H9 (cell line): ENCODE results near the gene THBS1. TPM values are rescaled to one million over a fixed set of nuclear protein-coding genes. Genes with fewer than 3 reads are reported as not detected.

Experiments used
- DNase-seq: peaks from one replicate; pipeline ENCODE4 v3.0.0-alpha.2; 2017
- H2AFZ ChIP-seq: one replicate; pipeline ENCODE4 v1.6.1; 2013; ENCODE audit warnings: mild to moderate bottlenecking, low read length, control low read depth, moderate library complexity
- H2AK5ac ChIP-seq: 2 replicates; pipeline ENCODE4 v1.6.1; 2013; ENCODE audit warnings: low read length, control low read depth, mixed read lengths; ENCODE audit not compliant: insufficient read length
- H2BK120ac ChIP-seq: one replicate; pipeline ENCODE4 v1.6.1; 2013; ENCODE audit warnings: low read depth, mild to moderate bottlenecking, low read length, control low read depth, inconsistent platforms; ENCODE audit not compliant: poor library complexity, severe bottlenecking
- H2BK12ac ChIP-seq: 2 replicates; pipeline ENCODE4 v1.6.1; 2013; ENCODE audit warnings: low read length, control low read depth, mixed read lengths, low read depth; ENCODE audit not compliant: insufficient read length
- H2BK15ac ChIP-seq: 2 replicates; pipeline ENCODE4 v1.6.1; 2013; ENCODE audit warnings: low read depth, low read length, control low read depth
- H2BK20ac ChIP-seq: one replicate; pipeline ENCODE4 v1.6.1; 2013; ENCODE audit warnings: low read depth, mild to moderate bottlenecking, low read length, control low read depth, inconsistent platforms; ENCODE audit not compliant: poor library complexity, severe bottlenecking
- H2BK5ac ChIP-seq: 2 replicates; pipeline ENCODE4 v1.6.1; 2013; ENCODE audit warnings: low read length, control low read depth, mixed read lengths; ENCODE audit not compliant: insufficient read length
- H3K14ac ChIP-seq: 2 replicates; pipeline ENCODE4 v1.6.1; 2013; ENCODE audit warnings: low read length, control low read depth; ENCODE audit not compliant: insufficient read depth
- H3K18ac ChIP-seq: 2 replicates; pipeline ENCODE4 v1.6.1; 2013; ENCODE audit warnings: low read depth, mild to moderate bottlenecking, mixed read lengths, low read length, control low read depth; ENCODE audit not compliant: insufficient read length
- H3K23ac ChIP-seq: 2 replicates; pipeline ENCODE4 v1.6.1; 2013; ENCODE audit warnings: low read length, control low read depth, mixed read lengths, low read depth; ENCODE audit not compliant: insufficient read length
- H3K23me2 ChIP-seq: 2 replicates; pipeline ENCODE4 v1.6.1; 2013; ENCODE audit warnings: low read depth, mild to moderate bottlenecking, mixed read lengths, low read length, control low read depth; ENCODE audit not compliant: insufficient read length, poor library complexity, severe bottlenecking
- H3K27ac ChIP-seq: 2 replicates; pipeline ENCODE4 v1.5.1; 2013; ENCODE audit warnings: low read length, control low read depth, mixed read lengths, low read depth; ENCODE audit not compliant: insufficient read length
- H3K27me3 ChIP-seq: 2 replicates; pipeline ENCODE4 v1.6.1; 2013; ENCODE audit warnings: low read length, control low read depth, inconsistent platforms; ENCODE audit not compliant: insufficient read depth
- H3K4ac ChIP-seq: 2 replicates; pipeline ENCODE4 v1.6.1; 2013; ENCODE audit warnings: low read depth, mild to moderate bottlenecking, control low read depth, inconsistent platforms, low read length, moderate library complexity
- H3K4me1 ChIP-seq: 2 replicates; pipeline ENCODE4 v1.6.1; 2013; ENCODE audit warnings: low read length, control low read depth, inconsistent platforms; ENCODE audit not compliant: insufficient read depth
- H3K4me2 ChIP-seq: 2 replicates; pipeline ENCODE4 v1.6.1; 2013; ENCODE audit warnings: low read length, control low read depth, mixed read lengths; ENCODE audit not compliant: insufficient read length, insufficient read depth
- H3K56ac ChIP-seq: 2 replicates; pipeline ENCODE4 v1.6.1; 2013; ENCODE audit warnings: low read depth, mild to moderate bottlenecking, mixed read lengths, low read length, control low read depth; ENCODE audit not compliant: insufficient read length
- H3K79me1 ChIP-seq: 2 replicates; pipeline ENCODE4 v1.6.1; 2013; ENCODE audit warnings: low read depth, mild to moderate bottlenecking, moderate library complexity, low read length, control low read depth, inconsistent platforms; ENCODE audit not compliant: insufficient read depth, poor library complexity, severe bottlenecking
- H3K79me2 ChIP-seq: 2 replicates; pipeline ENCODE4 v1.6.1; 2013; ENCODE audit warnings: low read length, control low read depth, inconsistent platforms; ENCODE audit not compliant: insufficient read depth
- H3K9ac ChIP-seq: 2 replicates; pipeline ENCODE4 v1.6.1; 2013; ENCODE audit warnings: low read length, control low read depth, mixed read lengths; ENCODE audit not compliant: insufficient read length; ENCODE audit errors: extremely low read depth
- H3K9me3 ChIP-seq: one replicate; pipeline ENCODE4 v1.6.1; 2013; ENCODE audit warnings: low read depth, low read length, inconsistent platforms; ENCODE audit not compliant: control insufficient read depth
- H3T11ph ChIP-seq: one replicate; pipeline ENCODE4 v1.6.1; 2013; ENCODE audit warnings: mild to moderate bottlenecking, low read length, control low read depth, inconsistent platforms
- H4K20me1 ChIP-seq: one replicate; pipeline ENCODE4 v1.6.1; 2013; ENCODE audit not compliant: control insufficient read depth, insufficient read length, insufficient read depth
- H4K5ac ChIP-seq: 2 replicates; pipeline ENCODE4 v1.6.1; 2013; ENCODE audit warnings: low read depth, mild to moderate bottlenecking, mixed read lengths, low read length, control low read depth; ENCODE audit not compliant: insufficient read length
- H4K8ac ChIP-seq: replicated peaks from 2 replicates; pipeline ENCODE4 v1.6.1; 2013; ENCODE audit warnings: low read length, control low read depth, mixed read lengths, low read depth; ENCODE audit not compliant: insufficient read length
- H4K91ac ChIP-seq: 2 replicates; pipeline ENCODE4 v1.6.1; 2013; ENCODE audit warnings: low read depth, mild to moderate bottlenecking, moderate library complexity, mixed read lengths, low read length, control low read depth; ENCODE audit not compliant: insufficient read length
- H3K27ac Mint-ChIP-seq, 3 experiments: 2 replicates in 2 of 3; 3 replicates in 1 of 3; pipeline ENCODE4 v1.8.0; 2020 to 2021; ENCODE audit warnings: mixed read lengths in 3 of 3, mild to moderate bottlenecking in 1 of 3, moderate library complexity in 1 of 3
- H3K27me3 Mint-ChIP-seq: 2 replicates; pipeline ENCODE4 v1.8.0; 2021; ENCODE audit warnings: low read depth, mild to moderate bottlenecking, moderate library complexity, mixed read lengths
- H3K36me3 Mint-ChIP-seq, 3 experiments: 2 replicates in 2 of 3; 3 replicates in 1 of 3; pipeline ENCODE4 v1.8.0; 2020 to 2021; ENCODE audit warnings: low read depth in 3 of 3, mixed read lengths in 3 of 3; ENCODE audit not compliant: insufficient read depth in 1 of 3
- H3K4me1 Mint-ChIP-seq, 2 experiments: 2 replicates each; pipeline ENCODE4 v1.8.0; 2020; ENCODE audit warnings: mixed read lengths in 2 of 2
- H3K4me3 Mint-ChIP-seq, 2 experiments: 2 replicates in 1 of 2; 3 replicates in 1 of 2; pipeline ENCODE4 v1.8.0; 2020 to 2021; ENCODE audit warnings: mild to moderate bottlenecking in 2 of 2, mixed read lengths in 2 of 2, moderate library complexity in 1 of 2
- H3K9me3 Mint-ChIP-seq, 2 experiments: 2 replicates in 1 of 2; 3 replicates in 1 of 2; pipeline ENCODE4 v1.8.0; 2020; ENCODE audit warnings: mild to moderate bottlenecking in 2 of 2, mixed read lengths in 2 of 2, moderate library complexity in 1 of 2
- WGBS: extraction: QIAGEN DNeasy Blood & Tissue Kit; methylation state at CpG from one replicate; pipeline ENCODE4 v1.1.7; 2013; ENCODE audit warnings: missing lambda C conversion rate, low lambda C conversion rate, mixed read lengths; ENCODE audit not compliant: insufficient read length; ENCODE audit errors: extremely low coverage; 5-methylcytosine and 5-hydroxymethylcytosine counted together
- total RNA-seq: library from RNA; stranded (reverse); gene quantifications from 2 replicates; pipeline ENCODE4 v1.2.1, GENCODE V29; 2021
- TF ChIP-seq, protein P1 (sequence below): fragments of 200-600 bp; sonication (generic); conservative IDR thresholded peaks from 3 replicates; pipeline ENCODE4 v1.8.0; 2021; ENCODE audit warnings: antibody characterized with exemption, mild to moderate bottlenecking

Gene THBS1
- total RNA-seq, 1 experiment from 2014 or later = 72.1 TPM

DNA sequence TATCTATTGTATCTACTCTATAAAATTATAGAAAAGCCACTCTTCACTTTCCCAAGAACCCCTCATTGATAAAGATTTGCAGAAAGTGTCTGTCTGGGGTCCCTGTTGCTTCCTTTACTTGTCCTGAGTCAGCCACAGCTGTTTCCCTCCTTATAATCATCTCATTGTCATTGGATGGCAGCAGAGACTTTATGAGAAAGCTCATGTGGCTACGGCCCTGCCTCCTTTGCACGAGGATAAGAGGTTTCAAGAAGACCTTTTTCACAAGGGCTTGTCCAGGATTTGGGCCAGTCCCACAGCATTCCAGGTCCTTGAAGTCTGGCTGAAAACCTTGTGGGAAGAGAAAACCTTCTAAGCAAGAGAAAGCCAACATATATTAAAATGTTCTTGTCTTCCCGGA is 41.9 kb upstream of the THBS1 start:
- no peak for DNase-seq
- Histone ChIP-seq H3K23ac (no peak overlapping the region), H4K5ac (no peak overlapping the region), H3K14ac (no peak overlapping the region), H3K4me1 (no peaks in the 10 kb centered on the region), H2BK120ac (no peak overlapping the region), H3T11ph (no peak overlapping the region), H3K56ac (no peak overlapping the region), H4K91ac (no peak overlapping the region), H3K23me2 (no peaks in the 10 kb centered on the region), H2AFZ (no peak overlapping the region), H3K4me2 (no peak overlapping the region), H4K8ac (no peak overlapping the region), H2BK12ac (no peak overlapping the region), H3K4ac (no peak overlapping the region), H3K18ac (no peak overlapping the region), H3K27me3 (no peaks in the 10 kb centered on the region), H2BK5ac (no peak overlapping the region), H3K9ac (no peak overlapping the region), H3K79me2 (no peaks in the 10 kb centered on the region), H2AK5ac (no peak overlapping the region), H4K20me1 (no peaks in the 10 kb centered on the region), H2BK20ac (no peak overlapping the region), H3K9me3 (no peaks in the 10 kb centered on the region), H2BK15ac (no peak overlapping the region), H3K79me1 (no peaks in the 10 kb centered on the region), H3K27ac (no peak overlapping the region)
- Mint-ChIP-seq H3K27me3 (no peaks in the 10 kb centered on the region; the same call in 1 of the 2 replicates), H3K4me3 (no peak overlapping the region), H3K27ac (no peak overlapping the region), H3K36me3 (no peaks in the 10 kb centered on the region; a peak in 1 of 7 replicates), H3K4me1 (peaks cover 7% of the 10 kb centered on the region in 2 experiments), H3K9me3 (peaks cover under 1 to 3% of the 10 kb centered on the region in 2 experiments; a peak in 2 of 5 replicates)
- no CpG with 5 or more reads among the region's 3 CpGs for WGBS
- TF ChIP-seq, protein P1, sequence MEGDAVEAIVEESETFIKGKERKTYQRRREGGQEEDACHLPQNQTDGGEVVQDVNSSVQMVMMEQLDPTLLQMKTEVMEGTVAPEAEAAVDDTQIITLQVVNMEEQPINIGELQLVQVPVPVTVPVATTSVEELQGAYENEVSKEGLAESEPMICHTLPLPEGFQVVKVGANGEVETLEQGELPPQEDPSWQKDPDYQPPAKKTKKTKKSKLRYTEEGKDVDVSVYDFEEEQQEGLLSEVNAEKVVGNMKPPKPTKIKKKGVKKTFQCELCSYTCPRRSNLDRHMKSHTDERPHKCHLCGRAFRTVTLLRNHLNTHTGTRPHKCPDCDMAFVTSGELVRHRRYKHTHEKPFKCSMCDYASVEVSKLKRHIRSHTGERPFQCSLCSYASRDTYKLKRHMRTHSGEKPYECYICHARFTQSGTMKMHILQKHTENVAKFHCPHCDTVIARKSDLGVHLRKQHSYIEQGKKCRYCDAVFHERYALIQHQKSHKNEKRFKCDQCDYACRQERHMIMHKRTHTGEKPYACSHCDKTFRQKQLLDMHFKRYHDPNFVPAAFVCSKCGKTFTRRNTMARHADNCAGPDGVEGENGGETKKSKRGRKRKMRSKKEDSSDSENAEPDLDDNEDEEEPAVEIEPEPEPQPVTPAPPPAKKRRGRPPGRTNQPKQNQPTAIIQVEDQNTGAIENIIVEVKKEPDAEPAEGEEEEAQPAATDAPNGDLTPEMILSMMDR = no peak
